ENCODE data around the gene SPPL2A. TPM values are rescaled to one million over a fixed set of nuclear protein-coding genes. Genes with fewer than 3 reads are reported as not detected.

Gene SPPL2A
- total RNA-seq, 4 donors from 2014 or later: 95.9 to 135 (median 115) TPM

GRCh38 chr15:50670115-50670514 is 95.4 kb downstream of the SPPL2A start:
- TF ChIP-seq CTCF (IDR thresholded peaks at IDR 0.05; ENCODE audit: low read depth): no peak

GRCh38 chr15:50669611-50670010 is 95.9 kb downstream of the SPPL2A start:
- no peak for TF ChIP-seq CTCF (IDR thresholded peaks at IDR 0.05; ENCODE audit: low read depth)

- no peak for TF ChIP-seq CTCF (IDR thresholded peaks at IDR 0.05; ENCODE audit: low read depth)
Measured at GRCh38 chr15:50665938-50666337, 99.6 kb downstream of the SPPL2A start.

- TF ChIP-seq CTCF (IDR thresholded peaks at IDR 0.05; ENCODE audit: low read depth): no peak
Measured at GRCh38 chr15:50655555-50655954, 110.0 kb downstream of the SPPL2A start.

GRCh38 chr15:50653156-50653743 is 112.3 kb downstream of the SPPL2A start:
- no peak for TF ChIP-seq CTCF (IDR thresholded peaks at IDR 0.05; ENCODE audit: low read depth)

GRCh38 chr15:50652671-50653070 is 112.8 kb downstream of the SPPL2A start:
- TF ChIP-seq CTCF (IDR thresholded peaks at IDR 0.05; ENCODE audit: low read depth): no peak

Small RNAs within 50 kb of the gene (small RNA-seq; reads per million reads assigned to genes)
- gene AC012100.1 (not detected), gene RN7SL354P (not detected)

Other genes starting within 250 kb of the SPPL2A start
- gene USP50, start 219.0 kb downstream of the SPPL2A start, total RNA-seq: not detected
- 10 to 100 TPM; 54.1 to 82.2 (median 69.0) TPM for gene TRPM7, start 78.9 kb downstream of the SPPL2A start, total RNA-seq
- gene AP4E1, start 143.0 kb upstream of the SPPL2A start, total RNA-seq: 10 to 100 TPM in 2 of 4 donors, 1 to 10 TPM in 2; 6.8 to 12.1 (median 9.8) TPM